GM12892 (cell line): Measurements from ENCODE around the gene FAIM2.

Experiments used
- POLR2A ChIP-seq: IDR thresholded peaks from 2 replicates; pipeline ENCODE4 v1.6.1; 2011; ENCODE audit warnings: low read depth, low read length, control low read depth
- POLR2AphosphoS5 ChIP-seq: IDR thresholded peaks from 2 replicates; pipeline ENCODE4 v1.6.1; 2011; ENCODE audit warnings: low read depth, low read length, control low read depth

DNA sequence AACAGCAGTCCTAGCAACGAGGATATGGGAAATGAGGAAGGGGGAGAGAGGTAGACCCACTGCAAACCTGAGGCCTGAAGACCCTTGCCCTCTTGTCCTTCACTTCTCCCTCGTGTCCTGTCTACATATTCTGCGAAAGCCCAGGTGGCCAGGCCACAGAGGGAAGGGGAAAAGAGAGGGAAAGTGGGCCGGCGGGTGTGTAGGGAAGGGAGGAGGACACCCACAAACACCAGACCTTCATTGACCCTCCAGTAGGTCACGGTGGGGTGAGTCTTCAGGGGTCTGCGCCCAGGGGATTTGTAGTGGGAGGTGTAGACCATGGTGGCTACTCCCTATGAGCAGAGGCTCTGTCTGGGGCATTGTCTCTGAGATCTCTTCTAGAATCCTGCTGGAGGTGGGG is 3.8 kb downstream of the FAIM2 start:
- TF ChIP-seq POLR2AphosphoS5 (no peak), POLR2A (no peak)
